NCI-H345 (cell line): ENCODE measurements around the gene LMF1.

ENCODE experiments used
- DNase-seq: peaks from one replicate; lab custom pipeline; 2025; lab: John Stamatoyannopoulos, UW

The LMF1 gene

DNA sequence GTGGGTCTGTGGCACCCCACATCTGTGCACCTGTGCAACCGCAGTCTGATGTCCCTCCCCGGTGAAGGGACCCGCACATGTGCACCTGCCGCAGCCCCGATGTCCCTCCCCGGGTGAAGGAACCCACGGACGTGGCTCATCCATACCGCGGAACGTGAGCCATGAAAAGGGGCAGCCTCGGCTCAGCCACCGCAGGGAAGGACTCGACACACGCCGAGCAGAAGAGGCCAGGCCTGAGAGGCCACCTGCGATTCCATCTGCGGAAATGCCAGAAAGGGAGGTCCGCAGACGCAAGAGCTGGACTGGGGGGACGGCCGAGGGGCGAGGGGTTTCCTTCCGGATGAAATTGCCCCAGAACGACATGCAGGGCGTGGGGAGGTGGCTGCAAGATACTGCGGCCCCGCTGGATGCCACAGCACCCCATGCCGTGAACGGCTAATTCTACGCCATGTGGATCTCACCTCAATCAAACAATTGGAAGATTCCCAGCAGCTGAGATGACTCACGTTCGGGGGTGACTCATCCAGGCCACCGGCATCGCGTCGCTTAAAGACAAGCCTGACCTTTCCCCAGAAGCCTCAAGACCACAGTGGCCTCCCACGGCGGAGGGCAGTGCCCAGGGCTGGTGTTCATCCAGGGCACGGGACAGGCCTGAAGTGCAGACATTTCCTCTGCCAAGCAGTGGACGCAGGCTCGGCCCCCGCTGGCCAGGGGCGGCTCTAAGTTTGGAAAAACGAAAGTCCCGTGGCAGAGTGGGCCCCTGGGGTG lies 31.8 kb upstream of the LMF1 start:
- no peak for DNase-seq

DNA sequence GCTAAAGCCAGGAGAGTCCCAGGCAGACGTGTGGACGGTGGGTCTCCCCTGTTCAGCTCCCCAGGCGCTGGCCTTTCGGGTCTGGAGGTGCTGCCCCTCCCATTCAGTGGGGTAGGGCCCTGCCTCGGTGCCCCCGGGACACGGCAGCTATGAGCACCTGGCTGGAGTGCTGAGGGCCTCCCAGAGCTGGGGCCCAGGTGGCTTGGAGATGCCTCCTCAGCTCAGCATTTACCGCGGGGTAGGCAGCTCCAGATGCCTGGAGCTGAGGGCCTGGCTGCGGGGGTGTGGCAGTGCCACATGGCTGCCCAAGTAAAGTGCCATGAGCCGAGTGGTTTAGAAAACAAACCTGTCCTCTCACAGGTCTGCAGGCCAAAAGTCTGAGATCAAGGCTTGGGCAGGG lies 30.3 kb upstream of the LMF1 start:
- DNase-seq = no peak

DNA sequence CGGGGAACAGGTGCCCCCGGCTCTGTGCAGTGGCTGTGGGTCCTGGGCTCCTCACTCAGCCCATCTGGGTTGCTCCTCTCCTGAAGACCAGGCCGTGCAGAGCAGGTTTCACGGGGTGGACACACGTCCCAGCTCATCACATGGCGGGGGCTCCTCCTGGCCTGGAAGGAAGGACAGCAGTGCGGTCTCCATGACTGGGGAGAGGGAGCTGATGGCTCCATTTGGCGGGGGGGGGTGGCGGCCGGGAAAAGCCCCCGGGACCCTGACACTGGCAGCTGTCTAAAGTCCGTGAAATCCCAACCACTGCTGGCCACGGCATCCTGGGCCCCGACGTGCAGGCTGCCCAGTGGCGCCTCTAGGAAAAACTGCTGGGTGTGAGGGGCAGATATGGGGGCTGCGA lies 29.8 kb upstream of the LMF1 start:
- no peak for DNase-seq

DNA sequence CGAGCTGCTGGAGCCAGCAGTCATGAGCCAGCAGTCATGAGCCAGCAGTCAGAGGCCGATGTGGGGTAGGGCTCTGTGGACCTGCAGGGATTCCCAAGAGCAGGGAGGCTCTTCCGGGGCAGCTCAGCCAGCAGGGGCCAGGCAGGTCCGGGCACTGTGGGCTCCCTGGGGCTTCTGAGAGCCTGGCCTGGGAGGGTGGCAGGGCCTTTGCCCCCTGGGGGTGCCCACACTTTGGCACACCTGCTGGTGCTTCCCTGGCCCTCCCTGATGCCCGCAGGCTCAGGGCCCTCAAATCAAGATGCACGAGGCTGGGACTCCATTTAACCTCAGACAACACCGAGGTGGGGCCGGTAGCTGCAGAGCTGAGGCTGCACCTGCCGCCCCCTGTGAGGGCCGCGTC lies 28.9 kb upstream of the LMF1 start:
- DNase-seq = no peak

DNA sequence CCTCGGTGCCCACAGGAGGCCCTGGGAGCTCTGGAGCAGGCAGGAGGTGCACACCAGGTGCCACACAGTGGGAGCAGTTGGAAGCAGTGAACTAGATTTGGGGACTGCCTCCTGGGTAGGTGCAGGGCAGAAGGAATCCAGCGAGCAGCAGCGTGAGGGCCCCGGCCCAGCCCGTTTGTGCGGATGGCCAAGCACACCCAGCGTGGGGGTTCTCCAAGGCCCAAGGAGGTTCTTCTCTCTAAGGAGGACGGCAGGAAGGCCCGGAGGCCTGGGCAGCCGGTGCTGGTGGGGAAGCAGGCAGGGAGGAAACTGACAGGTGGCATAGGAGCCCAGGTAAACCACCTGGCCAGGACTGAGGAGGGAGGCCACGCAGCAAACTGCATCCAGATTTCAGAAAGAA lies 27.8 kb upstream of the LMF1 start:
- no peak for DNase-seq

DNA sequence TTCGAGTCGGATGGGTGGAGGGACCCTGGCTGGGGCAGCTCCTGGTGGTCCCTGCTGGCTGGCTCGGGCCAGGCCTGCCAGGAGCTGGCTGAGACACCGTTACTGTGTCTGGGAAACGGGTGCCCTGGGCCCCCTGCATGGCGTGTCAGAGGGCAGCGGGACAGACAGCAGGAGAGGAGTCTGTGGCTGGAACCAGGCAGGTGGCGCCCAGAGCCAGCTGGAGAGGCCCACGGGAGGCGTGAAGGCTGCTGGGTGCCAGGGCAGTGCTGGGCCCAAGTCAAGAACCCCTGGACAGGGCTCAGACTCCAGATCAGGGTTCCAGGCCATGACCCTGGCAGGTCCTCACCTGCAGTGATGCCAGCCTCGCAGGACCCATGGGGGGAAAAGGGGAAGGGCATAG lies 27.4 kb upstream of the LMF1 start:
- DNase-seq = no peak

DNA sequence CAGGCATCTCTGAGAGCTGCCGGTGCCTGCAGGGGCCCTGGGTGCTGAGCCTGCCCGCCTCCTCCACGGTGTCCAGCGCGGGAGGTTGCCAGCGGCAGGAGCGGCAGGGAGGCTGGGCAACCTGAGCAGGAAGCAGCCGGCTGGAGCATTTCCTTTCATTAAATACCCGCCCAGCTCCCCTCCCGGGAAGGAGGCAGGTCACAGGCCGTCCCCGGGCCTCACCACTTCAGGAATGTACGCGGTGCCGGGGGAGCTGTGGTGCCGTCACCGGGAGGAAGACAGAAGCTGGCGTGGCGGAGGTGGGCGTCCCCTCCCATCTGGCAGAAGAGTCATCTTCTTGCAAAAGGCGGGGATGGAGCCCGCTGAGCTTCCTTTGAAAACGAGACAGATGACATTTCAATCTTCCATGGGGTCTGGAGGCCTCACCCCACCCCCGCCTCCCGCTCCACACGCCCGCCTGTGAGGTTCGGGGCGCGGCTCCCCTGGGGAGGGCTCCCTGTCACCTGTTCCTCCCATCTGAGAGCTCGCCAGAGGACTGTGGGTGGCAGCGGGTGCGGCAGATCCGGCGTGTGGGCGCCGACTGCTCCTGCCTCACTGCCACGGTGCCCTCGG lies 26.8 kb upstream of the LMF1 start:
- DNase-seq = peak; percentile 35

DNA sequence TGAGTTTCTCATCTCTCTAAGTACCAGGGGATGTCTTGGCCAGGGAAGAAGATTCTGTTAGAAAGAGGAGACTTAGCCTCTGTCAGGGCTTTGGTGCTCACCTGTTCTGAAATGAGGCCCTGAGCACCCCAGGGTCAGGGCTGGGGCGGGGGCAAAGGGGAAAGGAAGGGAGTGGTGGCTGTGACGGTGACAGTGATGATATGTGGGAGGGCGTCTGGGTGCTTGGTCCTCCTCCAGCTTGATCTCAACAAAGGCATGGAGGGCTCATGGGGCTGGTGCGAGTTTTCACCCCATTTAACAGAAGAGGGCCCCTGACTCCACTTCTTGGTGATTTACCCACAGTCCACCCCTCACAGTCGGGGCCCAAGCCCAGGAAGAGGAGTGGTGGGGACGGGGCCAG lies 25.9 kb upstream of the LMF1 start:
- no peak for DNase-seq

DNA sequence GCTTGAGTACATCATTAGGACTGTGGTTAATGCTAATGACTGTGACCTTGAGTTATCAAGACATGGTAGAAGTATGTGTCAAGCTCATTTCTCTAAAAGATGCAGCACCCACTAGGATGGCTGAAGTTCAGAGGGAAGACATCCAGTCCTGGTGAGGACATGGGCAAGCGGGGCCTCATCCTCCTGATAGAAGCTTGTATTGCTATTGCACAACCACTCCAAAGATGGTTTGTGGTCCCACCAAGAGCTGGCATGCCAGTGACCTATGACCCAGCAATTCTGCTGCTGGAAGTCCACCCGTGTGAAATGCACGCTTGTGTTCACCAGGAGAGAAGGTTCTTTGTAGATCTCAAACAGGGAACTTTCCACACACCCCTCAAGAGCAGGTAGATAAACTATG lies 25.0 kb upstream of the LMF1 start:
- no peak for DNase-seq

DNA sequence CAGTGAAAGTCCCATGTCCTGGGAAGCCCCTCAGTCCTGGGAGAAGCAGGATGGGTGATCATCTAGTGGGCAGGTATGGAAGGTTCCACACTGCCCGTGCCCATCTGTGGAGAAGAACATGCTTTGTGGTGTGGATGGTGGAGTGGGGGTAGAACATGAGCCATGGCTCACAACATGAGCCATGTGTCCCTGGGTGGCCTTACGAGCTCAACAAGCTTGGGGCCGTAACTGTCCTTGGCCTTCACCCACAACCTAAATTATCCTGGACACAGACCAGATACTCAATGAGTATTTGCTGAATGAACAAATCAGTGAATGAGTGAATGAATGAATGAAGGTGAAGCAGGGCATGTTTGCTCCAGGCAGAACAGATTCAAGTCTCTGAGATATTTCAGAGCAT lies 24.3 kb upstream of the LMF1 start:
- no peak for DNase-seq

DNA sequence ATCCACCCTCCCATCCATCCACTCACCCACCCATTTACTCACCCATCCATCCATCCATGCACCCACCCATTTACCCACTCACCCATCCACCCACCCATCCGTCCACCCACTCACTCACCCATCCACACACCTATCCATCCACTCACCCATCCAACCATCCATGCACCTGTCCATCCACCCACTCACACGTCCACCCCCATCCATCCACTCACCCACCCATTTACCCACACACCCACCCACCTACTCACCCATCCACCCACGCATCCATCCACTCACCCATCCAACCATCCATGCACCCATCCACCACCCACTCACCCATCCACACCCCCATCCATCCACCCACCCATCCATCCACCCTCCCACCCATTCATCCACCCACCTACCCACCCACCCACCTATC lies 22.9 kb upstream of the LMF1 start:
- DNase-seq = no peak

DNA sequence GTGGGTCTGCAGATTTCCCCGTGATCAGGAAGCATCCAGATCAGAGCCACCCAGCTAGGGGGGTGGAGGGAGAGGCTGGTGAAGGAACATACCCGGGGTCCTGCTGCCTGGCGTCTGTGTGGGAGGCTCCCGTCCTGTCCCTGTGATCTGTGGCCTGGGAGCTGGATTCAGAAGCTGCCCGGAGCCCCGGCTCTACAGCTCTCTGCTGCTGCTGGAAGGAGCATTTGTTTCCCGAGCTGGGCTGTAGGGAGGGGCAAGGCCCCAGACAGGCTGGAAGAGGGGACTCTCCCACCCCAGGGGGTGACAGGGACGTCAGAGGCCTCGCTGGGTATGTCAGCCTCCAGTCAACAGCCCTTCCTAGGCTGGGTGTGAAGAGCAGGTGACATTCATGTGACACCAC lies 21.0 kb upstream of the LMF1 start:
- DNase-seq = no peak

DNA sequence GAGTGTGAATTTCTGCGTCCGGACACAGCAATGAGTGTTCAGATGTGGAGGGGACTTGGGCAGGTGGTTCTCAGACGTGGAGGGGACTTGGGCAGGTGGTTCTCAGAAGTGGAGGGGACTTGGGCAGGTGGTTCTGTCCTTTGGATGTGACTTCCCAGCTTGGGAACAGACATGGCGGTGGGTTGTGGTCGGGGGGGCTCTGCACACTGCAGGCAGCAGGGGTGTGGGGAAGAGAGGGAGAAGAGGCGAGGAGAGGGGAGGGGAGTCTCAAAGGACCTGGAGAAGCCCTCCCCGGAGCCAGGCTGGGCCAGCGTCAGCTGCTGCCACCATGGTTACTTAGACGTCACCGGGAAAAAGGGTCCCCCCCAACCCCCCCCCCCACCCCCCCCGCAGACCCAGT lies 20.6 kb upstream of the LMF1 start:
- no peak for DNase-seq

DNA sequence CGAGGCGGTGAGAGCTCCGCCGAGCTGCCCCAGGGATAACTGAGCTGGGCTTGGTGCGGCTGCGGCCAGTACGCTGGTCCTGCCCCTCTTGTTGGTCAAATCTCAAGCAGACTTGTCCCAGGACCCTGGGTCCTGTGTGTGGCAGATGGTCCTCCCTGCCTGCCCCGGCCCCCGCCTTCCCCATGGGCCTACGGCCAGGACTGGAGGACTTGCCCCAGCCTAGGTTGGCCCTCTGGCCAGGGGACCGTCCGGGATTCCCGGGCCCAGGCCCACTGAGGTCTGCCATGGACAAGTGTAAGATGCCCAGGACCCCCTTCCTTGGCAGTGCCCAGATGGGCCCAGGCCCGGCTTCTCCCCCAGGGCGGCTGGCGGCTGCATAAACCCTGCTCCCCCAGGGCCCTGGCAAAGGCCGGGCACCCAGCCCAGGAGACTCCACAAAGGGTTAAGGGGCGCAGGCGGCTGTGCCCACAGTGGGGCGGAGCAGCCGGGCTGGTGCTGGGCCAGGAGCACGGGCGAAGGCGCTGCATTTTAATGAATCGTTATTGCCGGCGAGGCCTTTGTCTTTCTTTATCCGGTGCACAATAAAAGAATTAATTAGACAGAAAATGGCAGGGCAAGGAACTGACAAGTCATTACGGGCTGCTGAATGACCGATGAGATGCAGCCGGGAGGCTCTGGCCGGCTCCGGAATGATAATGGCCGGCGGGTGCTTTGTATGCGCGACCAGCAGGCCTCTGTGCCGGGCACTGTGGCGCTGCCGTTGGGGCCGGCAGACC lies 19.9 kb upstream of the LMF1 start:
- DNase-seq = no peak

DNA sequence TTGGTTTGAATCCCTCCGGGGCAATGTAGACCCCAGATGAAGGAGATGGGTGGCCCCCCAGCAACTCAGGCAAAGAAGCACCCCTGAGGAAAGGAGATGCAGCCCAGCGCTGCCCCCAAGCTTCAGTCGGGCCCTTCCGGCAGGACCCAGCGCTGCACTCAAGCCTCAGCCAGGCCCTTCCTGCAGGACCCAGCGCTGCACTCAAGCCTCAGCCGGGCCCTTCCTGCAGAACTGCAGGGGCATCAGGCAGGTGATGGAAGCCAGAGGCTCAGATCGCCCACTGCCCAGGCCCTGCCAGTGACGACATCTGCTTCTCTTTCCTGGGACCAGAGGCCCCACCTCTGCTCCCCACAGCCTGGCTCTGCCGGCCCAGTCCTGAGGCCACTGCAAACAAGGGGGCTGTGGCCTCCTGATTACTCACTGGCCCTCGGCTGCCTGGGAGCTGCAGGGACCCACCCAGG lies 18.6 kb upstream of the LMF1 start:
- DNase-seq = no peak

DNA sequence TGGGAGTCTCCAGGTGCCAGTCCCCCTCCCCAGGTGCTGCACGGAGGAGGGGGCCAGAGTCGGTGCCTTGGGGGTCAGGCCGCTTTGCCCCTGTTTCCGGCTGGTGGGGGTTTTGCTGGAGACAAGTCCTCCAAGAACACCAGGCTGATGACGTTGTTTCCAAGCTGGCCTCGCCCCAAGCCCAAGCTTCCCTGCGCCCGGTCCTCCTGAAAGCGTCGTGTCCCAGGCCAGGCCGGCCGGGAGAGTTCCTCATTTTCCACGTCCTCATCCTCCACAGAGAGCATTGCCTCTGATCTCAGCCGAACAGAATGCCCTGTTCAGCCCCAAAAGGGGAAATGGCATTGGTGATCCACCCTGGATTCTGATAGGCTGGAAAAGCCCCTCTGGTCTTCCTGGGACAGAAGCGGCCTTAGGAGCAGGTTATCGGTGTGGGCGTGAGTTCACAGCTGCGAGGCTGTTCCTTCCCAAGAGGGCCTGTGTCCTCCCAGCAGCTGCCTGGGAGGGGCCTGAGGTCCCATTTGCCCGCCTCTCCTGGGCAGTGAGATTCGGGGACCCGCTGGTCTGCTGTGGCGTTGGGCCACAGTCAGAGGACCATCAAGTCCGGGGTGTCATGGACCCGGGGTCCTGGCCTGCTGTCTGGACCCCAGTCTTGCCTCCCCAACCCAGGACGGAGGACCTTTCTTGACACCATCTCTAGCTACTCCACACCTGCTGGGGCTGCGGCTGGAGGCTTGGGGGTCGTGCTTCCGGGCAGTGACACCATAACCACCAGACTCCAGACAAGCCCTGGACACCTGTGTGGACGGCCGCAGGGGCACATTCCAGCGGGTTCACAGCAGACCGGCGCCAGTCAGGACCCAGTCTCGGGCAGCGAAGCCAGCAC lies 17.9 kb upstream of the LMF1 start:
- no peak for DNase-seq

DNA sequence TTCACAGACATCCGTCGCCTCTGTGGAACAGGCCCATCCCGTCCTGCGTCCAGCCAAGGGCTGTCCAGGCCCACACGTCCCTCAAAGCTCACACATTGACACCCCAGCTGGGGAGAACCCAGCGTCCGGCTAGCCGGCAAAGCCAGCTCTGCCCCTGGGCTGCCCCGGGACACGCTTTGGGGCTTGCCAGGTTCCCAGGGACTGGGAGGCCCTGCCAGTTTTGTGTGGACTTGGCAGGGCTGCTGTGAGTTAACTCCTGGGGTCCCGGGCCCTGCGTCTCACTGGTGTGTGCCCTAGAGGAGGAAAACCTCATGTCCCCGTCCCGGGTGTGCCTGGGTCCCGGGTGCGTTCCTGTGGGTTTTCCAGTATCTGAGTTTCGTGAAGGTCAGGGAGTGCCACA lies 17.1 kb upstream of the LMF1 start:
- DNase-seq = no peak

DNA sequence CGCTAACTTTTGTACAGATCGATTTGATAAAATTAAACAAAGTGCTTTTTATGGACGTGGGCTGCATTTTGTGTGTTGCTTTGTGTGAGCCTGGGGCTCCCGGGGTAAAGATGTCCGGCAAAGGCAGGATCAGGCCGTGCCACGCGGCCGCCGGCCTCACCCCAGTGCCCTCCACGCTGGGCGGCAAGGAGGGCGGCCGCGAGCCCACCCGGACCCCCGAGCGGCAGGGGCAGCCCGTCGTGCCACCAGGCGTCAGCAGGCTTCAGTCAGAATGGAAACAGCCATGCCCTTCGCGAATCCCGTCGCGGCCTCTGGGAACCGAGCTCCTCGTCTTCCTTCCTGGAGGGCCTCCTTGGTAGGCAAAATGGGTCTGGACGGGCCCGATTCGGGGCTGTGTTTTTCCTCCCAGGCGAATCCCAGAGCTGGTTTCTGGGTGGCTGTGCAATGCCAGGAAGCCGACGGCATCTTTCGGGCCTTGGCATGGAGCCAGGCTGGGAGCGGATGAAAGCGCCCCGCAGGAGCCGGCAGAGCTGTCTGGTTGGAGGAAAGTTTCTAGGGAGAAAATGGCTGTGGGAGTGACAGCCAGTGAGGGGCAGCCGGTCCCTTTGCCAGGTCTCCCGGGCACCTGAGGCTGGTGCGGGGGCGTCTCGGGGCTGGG lies 16.3 kb upstream of the LMF1 start:
- DNase-seq = peak; percentile 45

DNA sequence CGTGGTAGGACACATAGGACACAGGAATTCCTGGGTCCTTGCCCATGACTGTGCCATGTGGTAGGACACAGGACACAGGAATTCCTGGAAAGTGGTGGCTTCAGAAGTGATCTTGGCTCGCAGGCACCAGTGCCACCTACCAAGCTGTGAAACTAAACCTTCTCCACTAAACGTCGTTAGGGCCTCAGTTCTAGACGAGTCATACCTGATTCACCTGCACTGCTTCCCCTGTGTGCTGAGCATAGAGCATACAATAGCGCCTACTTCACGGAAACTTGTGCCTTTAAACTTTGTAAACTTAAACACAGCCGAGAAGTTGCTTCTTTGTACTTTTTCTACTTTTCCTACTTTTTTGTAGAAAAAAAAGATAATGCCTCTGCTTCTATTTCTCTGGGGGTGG lies 15.6 kb upstream of the LMF1 start:
- DNase-seq = no peak

DNA sequence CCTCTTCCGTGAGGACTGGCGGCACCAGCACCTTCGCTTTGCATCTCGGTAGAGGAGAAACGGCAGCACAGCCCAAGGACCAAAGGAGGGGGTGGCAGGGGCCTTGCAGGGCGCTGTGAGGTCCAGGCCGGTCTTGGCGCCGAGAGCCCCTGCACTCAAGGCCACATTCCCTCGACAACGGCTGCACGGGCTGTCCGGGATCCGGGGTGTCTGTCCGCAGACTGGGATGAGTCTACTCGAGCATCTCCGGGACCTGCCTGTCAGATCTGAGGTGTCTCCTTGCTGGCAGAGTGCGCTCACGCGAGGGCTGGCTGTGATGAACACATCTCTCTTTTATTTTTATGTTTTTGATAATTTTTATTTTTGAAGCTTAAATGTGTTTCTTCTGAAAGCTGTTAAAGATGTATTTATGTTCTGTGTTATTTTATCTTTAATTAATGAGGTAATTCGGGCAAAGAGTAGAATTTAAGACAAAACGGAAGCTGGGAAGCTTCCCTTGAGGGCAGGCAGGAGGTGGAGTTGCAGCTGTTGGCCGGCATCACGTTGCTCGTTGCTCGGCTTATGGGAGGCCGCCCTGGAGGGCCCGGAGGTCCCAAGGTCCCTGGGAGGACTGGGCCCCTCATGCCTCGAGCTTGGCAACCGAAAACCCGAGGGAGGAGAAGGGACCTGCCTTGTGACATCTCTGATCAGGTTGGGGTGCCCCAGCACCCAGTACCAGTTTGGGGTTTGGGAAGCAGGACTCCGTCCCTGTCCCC lies 15.0 kb upstream of the LMF1 start:
- no peak for DNase-seq
